ENCODE measurements around the gene PTK6.
"Not testable (repeated sequence)": the region's sequence is repeated elsewhere in the genome, so short reads cannot be mapped to it uniquely, and the experiment has no call there.

The PTK6 gene
- long read RNA-seq, donor 1 = 0 reads
- long read RNA-seq, donor 2 = 0 reads
- long read RNA-seq, donor 3 = 0 reads
- long read RNA-seq, donor 4 = 0 reads
- long read RNA-seq, donor 5 = 0 reads
- long read RNA-seq, donor 6 = 0 reads
- long read RNA-seq, donor 7 = 0 reads
- long read RNA-seq, donor 8 = 0 reads

- no peak for DNase-seq
Observed at GRCh38 chr20:63536997-63537524, at the start of gene PTK6. PTK6 (minus strand) TSS chr20:63537376; CDS start chr20:63537314, 62 bp downstream.

- DNase-seq = no peak
Observed at GRCh38 chr20:63586797-63587196, 49.6 kb upstream of the PTK6 start.

DNA sequence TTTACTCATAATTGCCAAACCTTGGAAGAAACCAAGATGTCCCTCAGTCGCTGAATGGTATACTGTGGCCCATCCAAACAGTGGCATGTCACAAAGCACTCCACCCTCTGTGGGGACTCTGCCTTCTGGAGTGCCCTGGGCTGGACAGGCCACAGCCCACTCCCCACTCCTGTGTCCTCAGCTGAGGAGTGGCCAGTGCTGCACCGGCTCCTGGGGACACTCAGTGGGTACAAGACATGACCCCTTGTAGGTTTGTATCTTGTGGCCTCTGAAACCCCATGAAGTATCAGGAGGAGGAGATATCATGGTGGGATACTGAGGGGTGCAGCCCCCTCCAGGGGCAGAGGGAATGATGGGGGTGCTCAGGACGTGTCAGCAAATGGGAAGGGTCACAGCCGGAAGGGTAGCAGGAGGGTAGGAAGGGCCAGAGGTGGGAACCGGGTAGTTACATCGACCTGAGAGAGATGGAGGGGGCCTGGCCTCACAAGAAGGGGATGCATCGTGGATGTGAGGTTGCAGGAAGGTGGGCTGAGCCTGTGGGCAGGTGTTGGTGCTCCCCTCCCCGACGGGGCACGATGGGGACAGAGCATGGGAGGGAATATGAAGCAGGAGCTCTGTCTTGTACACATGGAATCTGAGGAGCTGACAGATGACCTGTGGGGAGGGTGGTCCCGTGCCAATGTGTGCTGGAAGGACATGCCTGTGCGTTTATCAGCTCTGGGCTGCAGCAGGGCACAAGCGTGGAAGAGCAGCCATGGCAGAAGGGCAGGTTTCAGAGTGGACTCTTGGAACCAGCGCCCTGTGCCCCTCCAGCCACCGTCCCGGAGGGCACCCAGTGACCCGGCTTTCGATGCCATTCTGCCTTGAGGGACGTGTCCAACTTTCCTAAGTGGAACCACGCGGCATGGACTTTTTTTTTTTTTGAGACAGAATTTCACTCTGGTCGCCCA lies 48.7 kb upstream of the PTK6 start:
- no peak for DNase-seq

- DNase-seq = no peak
Observed at GRCh38 chr20:63582382-63583063, 45.3 kb upstream of the PTK6 start.

- DNase-seq = no peak
Observed at GRCh38 chr20:63580796-63581461, 43.8 kb upstream of the PTK6 start.

- DNase-seq = no peak
Observed at GRCh38 chr20:63579017-63579694, 42.0 kb upstream of the PTK6 start.

GRCh38 chr20:63578224-63579016 lies 41.2 kb upstream of the PTK6 start:
- DNase-seq = no peak

DNA sequence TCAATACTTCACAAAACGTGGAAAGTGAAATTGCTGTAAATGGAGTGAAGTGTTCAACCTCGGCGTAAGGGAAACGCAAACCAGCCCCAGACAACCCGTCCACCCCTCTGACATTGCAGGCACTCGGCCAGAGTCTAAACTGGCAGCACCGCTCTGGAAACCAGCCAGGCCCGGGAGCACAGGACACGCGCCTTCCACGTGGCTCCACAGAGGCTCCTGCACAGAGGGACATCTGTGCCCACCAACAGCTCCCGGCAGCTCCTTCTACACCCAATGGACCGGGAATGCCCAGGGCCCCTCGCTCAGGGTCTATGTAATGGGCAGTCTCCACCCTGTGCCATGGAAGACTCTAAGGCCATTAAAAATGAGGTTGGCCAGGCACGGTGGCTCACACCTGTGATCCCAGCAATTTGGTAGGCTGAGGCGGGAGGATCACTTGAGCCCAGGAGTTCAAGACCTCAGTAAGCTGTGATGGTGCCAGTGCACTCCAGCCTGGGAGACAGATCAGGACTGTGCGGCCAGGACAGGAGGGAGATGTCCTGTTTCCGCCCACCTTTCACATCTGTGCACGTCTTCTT lies 40.2 kb upstream of the PTK6 start:
- DNase-seq = no peak

- DNase-seq = no peak
Observed at GRCh38 chr20:63576311-63576710, 39.1 kb upstream of the PTK6 start.

- DNase-seq = no peak
Observed at GRCh38 chr20:63574829-63575743, 37.9 kb upstream of the PTK6 start.

- DNase-seq = peak; percentile 79
Observed at GRCh38 chr20:63574156-63574828, 37.1 kb upstream of the PTK6 start, which contains the start of gene HELZ2. HELZ2 (minus strand) TSS chr20:63574239; CDS start chr20:63572385, 1,854 bp downstream.

GRCh38 chr20:63573647-63574131 lies 36.5 kb upstream of the PTK6 start:
- peak; percentile 50 for DNase-seq

GRCh38 chr20:63572788-63573646 lies 35.8 kb upstream of the PTK6 start:
- DNase-seq = no peak

GRCh38 chr20:63572071-63572787 lies 35.1 kb upstream of the PTK6 start:
- no peak for DNase-seq

- not testable (repeated sequence) for DNase-seq
Observed at GRCh38 chr20:63571087-63571478, 33.9 kb upstream of the PTK6 start.

GRCh38 chr20:63570281-63571086 lies 33.3 kb upstream of the PTK6 start:
- no peak for DNase-seq

All from right kidney (tissue), 9 donors.